Stimulated activated CD4-positive, alpha-beta T cell treated with anti-CD3 and anti-CD28 coated beads, Interleukin-2, amount 100 ng/mL, for 48 hours (primary cell): ENCODE measurements around the gene ZNF775.

ENCODE experiments used
- DNase-seq, 2 donors: peaks; one replicate each; pipeline ENCODE4 v3.0.0-alpha.2; 2020

ZNF775 gene

GRCh38 chr7:150369748-150370501 is 9.2 kb upstream of the ZNF775 start:
- no peak for DNase-seq

GRCh38 chr7:150370612-150371071 is 8.5 kb upstream of the ZNF775 start:
- no peak for DNase-seq

- no peak for DNase-seq
These were observed 7.8 kb upstream of the ZNF775 start for GRCh38 chr7:150371131-150371995.

GRCh38 chr7:150371996-150372270 is 7.2 kb upstream of the ZNF775 start:
- DNase-seq: no peak

GRCh38 chr7:150372271-150373048 is 6.7 kb upstream of the ZNF775 start:
- no peak for DNase-seq

- no peak for DNase-seq
These were observed 5.9 kb upstream of the ZNF775 start for GRCh38 chr7:150373049-150373801.

GRCh38 chr7:150374026-150374425 is 5.1 kb upstream of the ZNF775 start:
- DNase-seq: no peak

GRCh38 chr7:150374472-150374871 is 4.7 kb upstream of the ZNF775 start:
- no peak for DNase-seq

GRCh38 chr7:150375662-150376521 is 3.2 kb upstream of the ZNF775 start:
- peak in 1 of 2 donors; percentile 33 for DNase-seq

GRCh38 chr7:150376560-150376959 is 2.6 kb upstream of the ZNF775 start:
- no peak for DNase-seq

GRCh38 chr7:150377196-150377595 is 1.9 kb upstream of the ZNF775 start:
- DNase-seq: no peak

- no peak for DNase-seq
These were observed 1.5 kb upstream of the ZNF775 start for GRCh38 chr7:150377635-150378034.

- DNase-seq: peak in 1 of 2 donors; percentile 21
These were observed 846 bp upstream of the ZNF775 start for GRCh38 chr7:150378115-150378852.

GRCh38 chr7:150379441-150380379 is 580 bp downstream of the ZNF775 start:
- no peak for DNase-seq

- DNase-seq: no peak
These were observed 1.3 kb downstream of the ZNF775 start for GRCh38 chr7:150380463-150380862.

GRCh38 chr7:150381096-150381495 is 2.0 kb downstream of the ZNF775 start:
- no peak for DNase-seq

GRCh38 chr7:150381785-150382122 is 2.6 kb downstream of the ZNF775 start:
- DNase-seq: no peak

GRCh38 chr7:150382123-150382843 is 3.2 kb downstream of the ZNF775 start:
- DNase-seq: no peak

- DNase-seq: no peak
These were observed 3.7 kb downstream of the ZNF775 start for GRCh38 chr7:150382844-150383225.
